Astrocyte of the cerebellum (primary cell): ENCODE measurements around the gene SNX25.
"Not testable (repeated sequence)": the region's sequence is repeated elsewhere in the genome, so short reads cannot be mapped to it uniquely, and the experiment has no call there.

Experiments
- DNase-seq: peaks from one replicate; pipeline ENCODE4 v3.0.0-alpha.2; 2011; ENCODE audit warnings: low read depth
- H3K4me3 ChIP-seq: 2 replicates; pipeline ENCODE4 v1.5.1; 2011; ENCODE audit warnings: mild to moderate bottlenecking, low read depth, low read length, moderate library complexity
- CTCF ChIP-seq: IDR thresholded peaks from 2 replicates; pipeline ENCODE4 v1.5.1; 2012; ENCODE audit warnings: low read length, low read depth, moderate library complexity, mild to moderate bottlenecking; ENCODE audit errors: missing control alignments
- in situ Hi-C: cut with HindIII; loops from 2 replicates; pipeline ENCODE4 v1.10.0; 2017; ENCODE audit warnings: low sequenced_read_pairs

Gene SNX25

DNA sequence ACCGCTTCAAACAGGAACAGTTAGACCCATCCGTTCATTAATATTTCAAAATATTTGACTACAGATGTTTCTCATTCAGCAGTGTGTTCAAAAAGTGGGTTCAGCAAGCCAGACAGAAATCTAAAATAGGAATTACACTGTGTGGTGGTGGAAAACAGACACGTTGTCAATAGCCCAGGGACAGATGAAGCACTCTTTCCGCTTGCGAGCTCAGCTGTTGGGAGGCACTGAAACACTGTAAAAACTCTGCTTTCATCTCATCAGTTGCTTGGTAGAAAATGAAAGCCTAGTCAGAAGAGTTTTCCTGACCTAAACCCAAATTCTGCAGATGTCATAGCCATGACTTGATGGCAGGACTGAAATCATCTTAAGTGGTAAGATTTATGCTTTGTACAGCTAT, 147.8 kb downstream of the SNX25 start:
- in situ Hi-C loops, result loop anchor here (5.0 to 10.0 kb wide), 2 partner anchors 40 to 132 kb away; partner anchors contain the start of genes ANKRD37 and LRP2BP
- H3K4me3 ChIP-seq, result no peak overlapping the region
- no peak for TF ChIP-seq CTCF
- DNase-seq, result no peak

- no peak overlapping the region for H3K4me3 ChIP-seq
- TF ChIP-seq CTCF, result no peak
- DNase-seq, result no peak
- in situ Hi-C loops, result loop anchor here (5.0 to 10.0 kb wide), 2 partner anchors 39 to 133 kb away; partner anchors contain the start of genes ANKRD37 and LRP2BP
Measured at GRCh38 chr4:185357733-185358440, 148.5 kb downstream of the SNX25 start.

DNA sequence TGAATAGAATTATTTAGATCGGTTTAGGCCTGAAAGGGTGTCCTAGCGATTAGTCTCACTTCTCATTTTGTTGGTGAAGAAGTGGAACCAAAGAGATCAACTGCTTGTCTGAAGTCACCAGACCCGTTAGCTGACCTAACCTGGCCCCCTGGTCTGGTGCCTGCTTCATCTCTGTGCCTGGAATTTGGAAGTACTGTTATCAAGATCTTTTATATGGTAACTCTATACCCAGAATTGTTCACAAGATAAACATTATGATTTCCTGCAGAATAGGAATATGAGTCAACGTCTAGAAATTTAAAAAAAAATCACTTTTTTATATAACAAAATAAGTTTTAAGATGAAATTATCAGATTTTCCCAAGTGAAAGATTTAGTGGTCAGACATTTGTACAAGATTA, 149.1 kb downstream of the SNX25 start:
- peak; percentile 27 for DNase-seq

GRCh38 chr4:185358959-185359358, 149.6 kb downstream of the SNX25 start:
- in situ Hi-C loops, result loop anchor here (5.0 to 10.0 kb wide), 2 partner anchors 38 to 134 kb away; partner anchors contain the start of genes ANKRD37 and LRP2BP
- peak; percentile 52 for DNase-seq
- TF ChIP-seq CTCF, result no peak
- H3K4me3 ChIP-seq, result no peak overlapping the region

More for the DNA sequence above, 149.1 kb downstream of the SNX25 start:
- no peak overlapping the region for H3K4me3 ChIP-seq
- in situ Hi-C loops, result loop anchor here (5.0 to 10.0 kb wide), 2 partner anchors 39 to 134 kb away; partner anchors contain the start of genes ANKRD37 and LRP2BP
- no peak for TF ChIP-seq CTCF

DNA sequence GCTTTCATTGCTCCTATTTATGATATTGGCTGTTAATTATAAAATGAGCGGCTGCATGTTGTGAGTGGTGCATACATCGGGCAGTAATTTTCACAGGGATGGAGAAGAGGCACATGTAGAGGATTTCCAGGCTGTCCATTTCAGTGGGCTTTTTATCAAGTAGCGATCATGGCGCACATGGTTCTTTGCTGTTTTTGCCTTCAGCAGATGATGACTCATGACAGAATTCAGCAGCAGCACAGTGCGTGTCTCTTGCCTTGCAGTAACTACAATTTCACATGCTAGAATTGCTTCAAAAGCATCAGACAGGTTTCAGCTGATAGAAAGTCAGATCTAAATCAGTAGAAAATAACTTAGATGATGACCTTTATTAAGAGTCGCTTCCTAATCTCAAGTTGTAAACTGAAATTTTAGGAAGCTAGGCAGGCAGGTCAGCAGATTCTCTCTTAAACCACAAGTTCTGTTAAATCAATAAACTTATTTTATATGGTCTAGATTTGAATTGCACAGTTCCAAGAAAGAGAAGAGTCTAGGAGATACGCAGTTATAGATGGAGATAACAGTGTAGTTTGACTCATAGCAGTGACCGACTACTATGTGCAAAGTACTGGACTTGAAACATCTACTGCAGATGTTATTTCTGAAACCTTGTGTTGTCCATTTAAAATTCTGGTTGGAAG, 150.5 kb downstream of the SNX25 start:
- in situ Hi-C loops, result loop anchor here (5.0 to 10.0 kb wide), 2 partner anchors 37 to 135 kb away; partner anchors contain the start of genes ANKRD37 and LRP2BP
- no peak for TF ChIP-seq CTCF
- peak; percentile 31 for DNase-seq

DNA sequence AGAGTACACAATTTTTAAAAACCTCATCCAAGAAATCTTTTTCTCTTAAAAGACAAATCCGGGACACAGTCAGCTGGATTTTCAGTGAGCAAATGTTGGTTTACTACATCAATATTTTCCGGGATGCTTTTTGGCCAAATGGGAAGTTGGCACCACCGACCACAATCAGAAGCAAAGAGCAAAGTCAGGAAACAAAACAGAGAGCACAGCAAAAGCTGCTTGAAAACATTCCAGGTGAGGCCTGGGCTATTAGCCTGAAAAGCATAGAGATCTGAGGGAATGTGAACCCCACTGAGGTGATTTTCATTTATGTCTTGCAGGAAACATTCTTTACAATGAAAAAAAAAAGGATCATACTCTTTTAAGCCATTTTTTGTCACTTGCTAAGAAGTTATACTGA, 152.5 kb downstream of the SNX25 start:
- DNase-seq, result no peak
- in situ Hi-C loops, result no loop called here
- no peak for TF ChIP-seq CTCF
- H3K4me3 ChIP-seq, result no peak overlapping the region

More for the DNA sequence above, 150.5 kb downstream of the SNX25 start:
- H3K4me3 ChIP-seq, result no peak overlapping the region

GRCh38 chr4:185362570-185362969, 153.2 kb downstream of the SNX25 start:
- in situ Hi-C loops, H3K4me3 ChIP-seq, DNase-seq: not testable (repeated sequence)
